ENCODE measurements around the gene PRKCH.

DNA sequence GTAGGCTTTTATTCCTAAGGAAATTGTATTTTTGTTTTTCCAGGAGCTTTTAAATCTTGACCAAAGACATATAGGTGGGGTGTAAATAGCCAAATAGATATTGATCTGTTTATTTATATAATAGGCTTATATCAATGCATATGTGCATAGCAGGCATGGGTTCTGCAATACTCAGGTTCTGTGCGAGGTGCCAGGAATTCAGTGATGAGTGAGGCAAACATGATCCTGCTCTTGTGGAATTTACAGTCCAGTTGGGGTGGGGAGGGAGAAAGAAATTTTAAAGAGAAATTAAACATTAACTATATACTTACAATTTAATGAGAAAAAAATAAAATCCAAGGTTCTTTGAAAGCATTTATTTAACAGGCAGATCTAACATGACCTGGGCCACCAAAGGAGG is 213.7 kb downstream of the PRKCH start:
- TF ChIP-seq, protein P1, sequence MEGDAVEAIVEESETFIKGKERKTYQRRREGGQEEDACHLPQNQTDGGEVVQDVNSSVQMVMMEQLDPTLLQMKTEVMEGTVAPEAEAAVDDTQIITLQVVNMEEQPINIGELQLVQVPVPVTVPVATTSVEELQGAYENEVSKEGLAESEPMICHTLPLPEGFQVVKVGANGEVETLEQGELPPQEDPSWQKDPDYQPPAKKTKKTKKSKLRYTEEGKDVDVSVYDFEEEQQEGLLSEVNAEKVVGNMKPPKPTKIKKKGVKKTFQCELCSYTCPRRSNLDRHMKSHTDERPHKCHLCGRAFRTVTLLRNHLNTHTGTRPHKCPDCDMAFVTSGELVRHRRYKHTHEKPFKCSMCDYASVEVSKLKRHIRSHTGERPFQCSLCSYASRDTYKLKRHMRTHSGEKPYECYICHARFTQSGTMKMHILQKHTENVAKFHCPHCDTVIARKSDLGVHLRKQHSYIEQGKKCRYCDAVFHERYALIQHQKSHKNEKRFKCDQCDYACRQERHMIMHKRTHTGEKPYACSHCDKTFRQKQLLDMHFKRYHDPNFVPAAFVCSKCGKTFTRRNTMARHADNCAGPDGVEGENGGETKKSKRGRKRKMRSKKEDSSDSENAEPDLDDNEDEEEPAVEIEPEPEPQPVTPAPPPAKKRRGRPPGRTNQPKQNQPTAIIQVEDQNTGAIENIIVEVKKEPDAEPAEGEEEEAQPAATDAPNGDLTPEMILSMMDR (IDR thresholded peaks at IDR 0.05) = no peak
- TF ChIP-seq EP300 (IDR thresholded peaks at IDR 0.05) (no peak), POLR2A (IDR thresholded peaks at IDR 0.05) (no peak)
